Adrenal gland (tissue), 12 donors: ENCODE results near the gene DNAJC3. TPM values are rescaled to one million over a fixed set of nuclear protein-coding genes. Genes with fewer than 3 reads are reported as not detected.
A peak's percentile ranks its signal among the peaks of the same experiment; 100 is the strongest.

Source experiments
- DNase-seq, 7 donors: peaks; one replicate each; pipeline ENCODE4 v3.0.0-alpha.2; 2019 to 2020
- H3K27ac ChIP-seq, 5 donors: fragments of 200-600 bp; sonication (generic) in 4 of 5; 1 replicate in 3 of 5; 2 replicates in 2 of 5; pipeline versions ENCODE4 v1.5.1 to v1.8.0; 2016 to 2020; ENCODE audit warnings: mild to moderate bottlenecking in 1 of 5
- H3K27me3 ChIP-seq: fragments of 200-600 bp; 2 replicates; pipeline ENCODE4 v1.8.0; 2021
- H3K36me3 ChIP-seq, 2 donors: fragments of 200-600 bp; replicated peaks in 1 of 2; 1 replicate in 1 of 2; 2 replicates in 1 of 2; pipeline versions ENCODE4 v1.5.1 to v1.8.0; 2018 to 2022
- H3K4me1 ChIP-seq, 2 donors: fragments of 200-600 bp; replicated peaks in 1 of 2; 1 replicate in 1 of 2; 2 replicates in 1 of 2; pipeline versions ENCODE4 v1.5.1 to v1.8.0; 2018 to 2021
- H3K4me3 ChIP-seq, 4 donors: fragments of 200-600 bp; sonication (generic) in 3 of 4; one replicate each; pipeline ENCODE4 v1.5.1; 2016 to 2018
- H3K9me3 ChIP-seq, 3 donors: fragments of 200-600 bp; sonication (generic) in 1 of 3; replicated peaks in 1 of 3; 1 replicate in 2 of 3; 2 replicates in 1 of 3; pipeline versions ENCODE4 v1.5.1 to v1.8.0; 2016 to 2021
- POLR2A ChIP-seq, 2 donors: fragments of 450-650 bp; IDR thresholded peaks; one replicate each; pipeline ENCODE4 v1.6.1; 2017; ENCODE audit warnings: antibody characterized with exemption in 2 of 2, mild to moderate bottlenecking in 2 of 2, moderate library complexity in 1 of 2
- WGBS, 4 donors: extraction: QIAGEN DNeasy Blood & Tissue Kit in 2 of 4; methylation state at CpG; one replicate each; pipeline versions ENCODE4 v1.1.5 to v1.1.7; 2013 to 2017; 5-methylcytosine and 5-hydroxymethylcytosine counted together
- intact Hi-C, 2 donors: fragments of 100-400 bp; cut with DNase I; formaldehyde crosslinking; loops; one replicate each; pipeline versions ENCODE4 v1.14.1 to v1.15.0; 2022 to 2023
- polyA plus RNA-seq, 3 donors: library from polyadenylated mRNA; stranded (reverse); fragments of 200-250 nt in 2 of 3; fragments of 350-450 nt in 1 of 3; fragmentation: Illumina TruSeq in 1 of 3; extraction: RNeasy Lipid Tissue Mini Kit (QIAGEN cat#74804) in 1 of 3; gene quantifications; one replicate each; pipeline ENCODE4 v1.2.3, GENCODE V29; 2013 to 2014
- total RNA-seq, 9 donors: library from RNA; depleted of rRNA in 4 of 9; stranded (reverse); fragments of >200 nt in 4 of 9; fragments of 120-200 nt in 1 of 9; fragmentation: NEBNext Ultra II Directional in 1 of 9; extraction: Animal tissue kit (Norgen Biotek cat#: 25700) in 1 of 9; gene quantifications; one replicate each; pipeline versions ENCODE4 v1.1.0 to v1.2.4, GENCODE V29; 2013 to 2023
- TF ChIP-seq, protein P1 (sequence below), 6 experiments: fragments of 450-650 bp in 4 of 6; fragments of 200-600 bp in 2 of 6; sonication (generic) in 1 of 6; IDR thresholded peaks; 1 replicate in 5 of 6; 2 replicates in 1 of 6; pipeline versions ENCODE4 v1.5.1 to v1.8.0; 2016 to 2021; ENCODE audit warnings: antibody characterized with exemption in 6 of 6, mild to moderate bottlenecking in 2 of 6, moderate library complexity in 1 of 6
- donor health status: healthy with polysubstance abuse.
- donor health status: Bipolar disorder and iron deficiency.
- donor health status: DM: yes; HTN: yes; CAD: no.
- donor health status: DM: no; HTN: no; CAD: no.
- donor health status: DM: no; HTN: no; CAD: no.
- donor health status: DM: yes; HTN: yes; CAD: no.

The DNAJC3 gene
- total and polyA plus RNA-seq, 12 donors, result 8.7 to 99.0 (median 46.6) TPM

DNA sequence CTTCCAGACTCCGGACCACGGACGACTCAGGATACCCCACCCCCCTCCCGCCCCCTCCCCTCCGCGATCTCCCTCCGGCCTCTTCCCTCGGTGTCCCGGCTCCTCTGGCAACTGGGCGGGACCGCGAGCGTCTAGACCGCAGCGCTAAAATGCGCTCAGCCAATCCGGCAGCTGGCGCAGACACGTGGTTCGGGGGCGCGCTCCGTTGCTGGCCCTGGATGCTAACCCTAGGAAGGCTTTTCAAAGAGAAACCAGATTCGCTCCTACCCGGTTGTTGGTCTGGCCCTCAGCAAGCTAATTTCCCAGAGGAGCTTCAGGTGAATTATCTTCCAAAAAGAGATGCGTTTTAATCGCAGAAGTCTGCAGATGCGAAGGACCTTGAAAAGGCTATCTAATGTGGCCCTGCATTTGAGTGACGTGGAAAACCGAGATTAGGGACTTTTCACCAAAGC, 32.3 kb upstream of the DNAJC3 start, which contains the start of gene DZIP1:
DZIP1 (minus strand) TSS at position 106 of the 452 bp plus-strand sequence. CDS start 2,677 bp downstream, outside the sequence.
- TF ChIP-seq, protein P1, sequence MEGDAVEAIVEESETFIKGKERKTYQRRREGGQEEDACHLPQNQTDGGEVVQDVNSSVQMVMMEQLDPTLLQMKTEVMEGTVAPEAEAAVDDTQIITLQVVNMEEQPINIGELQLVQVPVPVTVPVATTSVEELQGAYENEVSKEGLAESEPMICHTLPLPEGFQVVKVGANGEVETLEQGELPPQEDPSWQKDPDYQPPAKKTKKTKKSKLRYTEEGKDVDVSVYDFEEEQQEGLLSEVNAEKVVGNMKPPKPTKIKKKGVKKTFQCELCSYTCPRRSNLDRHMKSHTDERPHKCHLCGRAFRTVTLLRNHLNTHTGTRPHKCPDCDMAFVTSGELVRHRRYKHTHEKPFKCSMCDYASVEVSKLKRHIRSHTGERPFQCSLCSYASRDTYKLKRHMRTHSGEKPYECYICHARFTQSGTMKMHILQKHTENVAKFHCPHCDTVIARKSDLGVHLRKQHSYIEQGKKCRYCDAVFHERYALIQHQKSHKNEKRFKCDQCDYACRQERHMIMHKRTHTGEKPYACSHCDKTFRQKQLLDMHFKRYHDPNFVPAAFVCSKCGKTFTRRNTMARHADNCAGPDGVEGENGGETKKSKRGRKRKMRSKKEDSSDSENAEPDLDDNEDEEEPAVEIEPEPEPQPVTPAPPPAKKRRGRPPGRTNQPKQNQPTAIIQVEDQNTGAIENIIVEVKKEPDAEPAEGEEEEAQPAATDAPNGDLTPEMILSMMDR (IDR thresholded peaks at IDR 0.05), result no peak
- TF ChIP-seq POLR2A (IDR thresholded peaks at IDR 0.05), result peak; percentile 17 to 64
- H3K27ac ChIP-seq, result peak within 1 kb of the TSS in 2 of 5 donors; percentile 63 to 75
- peak; percentile 66 to 90 (median 73) for DNase-seq
- WGBS, 4 donors, result 1 to 4% (median 2%) methylated on average over 7 to 30 of the region's 30 CpGs
- peaks cover 0 to 19% of the 10 kb centered on the region in 2 donors for H3K4me1 ChIP-seq
- H3K27me3 ChIP-seq, result no peaks in the 10 kb centered on the region
- intact Hi-C loops, result no loop called here
- H3K9me3 ChIP-seq, result no peaks in the 10 kb centered on the region
- H3K4me3 ChIP-seq, result peak within 1 kb of the TSS in 3 of 4 donors; percentile 20 to 56 (median 42)
- no peaks in the 10 kb centered on the region for H3K36me3 ChIP-seq

DNA sequence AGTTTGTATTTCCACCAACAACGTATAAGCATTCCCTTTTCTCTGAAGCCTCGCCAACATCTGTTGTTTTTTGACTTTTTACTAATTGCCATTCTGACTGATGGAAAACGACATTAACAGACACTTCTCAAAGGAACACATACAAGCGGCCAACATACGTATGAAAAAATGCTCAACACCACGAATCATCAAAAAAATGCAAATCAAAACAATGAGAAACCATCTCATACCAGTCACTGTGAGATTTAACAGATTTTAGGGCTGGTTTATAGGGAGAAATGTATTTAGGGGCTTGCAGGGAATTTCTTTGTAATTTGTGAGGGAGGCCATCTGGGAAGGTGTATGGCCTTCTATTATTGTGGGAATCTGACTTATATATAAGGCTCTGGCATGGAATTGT, 29.6 kb upstream of the DNAJC3 start:
- intact Hi-C loops, result no loop called here
- H3K4me1 ChIP-seq, result peaks cover 0 to 15% of the 10 kb centered on the region in 2 donors
- WGBS, 4 donors, result 75 to 82% (median 81%) methylated on average over 6 of the region's 6 CpGs
- H3K27ac ChIP-seq, result no peak overlapping the region
- no peaks in the 10 kb centered on the region for H3K36me3 ChIP-seq
- no peak for TF ChIP-seq POLR2A (IDR thresholded peaks at IDR 0.05)
- TF ChIP-seq, protein P1 (IDR thresholded peaks at IDR 0.05), result no peak
- DNase-seq, result no peak
- H3K27me3 ChIP-seq, result no peaks in the 10 kb centered on the region
- H3K9me3 ChIP-seq, result no peaks in the 10 kb centered on the region
- no peak overlapping the region for H3K4me3 ChIP-seq

DNA sequence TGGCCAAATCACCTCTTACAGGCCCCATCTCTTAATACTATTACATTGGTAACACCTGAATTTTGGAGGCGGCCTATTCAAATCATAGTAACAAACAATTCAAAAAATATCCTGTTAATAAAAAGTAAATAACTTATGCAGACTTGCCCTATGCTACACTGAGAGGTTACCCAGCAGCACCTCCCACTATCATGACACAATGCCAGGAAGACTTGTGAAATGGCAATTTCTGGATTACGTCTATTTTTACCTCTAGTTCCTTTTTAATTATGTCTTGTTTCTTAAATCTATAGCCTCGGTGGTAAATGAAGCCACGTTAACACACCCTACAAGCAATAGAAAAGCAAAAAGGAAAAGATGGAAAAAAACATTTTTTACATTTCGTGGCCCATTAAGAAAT, 26.2 kb upstream of the DNAJC3 start:
- TF ChIP-seq POLR2A (IDR thresholded peaks at IDR 0.05), result no peak
- TF ChIP-seq, protein P1 (IDR thresholded peaks at IDR 0.05), result no peak
- H3K27ac ChIP-seq, result no peak overlapping the region
- DNase-seq, result no peak
- no peaks in the 10 kb centered on the region for H3K27me3 ChIP-seq
- H3K4me1 ChIP-seq, result no peaks in the 10 kb centered on the region
- 72 to 73% (median 73%) methylated on average over 5 of the region's 5 CpGs for WGBS, 4 donors
- no peak overlapping the region for H3K4me3 ChIP-seq
- intact Hi-C loops, result no loop called here
- no peaks in the 10 kb centered on the region for H3K36me3 ChIP-seq
- no peaks in the 10 kb centered on the region for H3K9me3 ChIP-seq

DNA sequence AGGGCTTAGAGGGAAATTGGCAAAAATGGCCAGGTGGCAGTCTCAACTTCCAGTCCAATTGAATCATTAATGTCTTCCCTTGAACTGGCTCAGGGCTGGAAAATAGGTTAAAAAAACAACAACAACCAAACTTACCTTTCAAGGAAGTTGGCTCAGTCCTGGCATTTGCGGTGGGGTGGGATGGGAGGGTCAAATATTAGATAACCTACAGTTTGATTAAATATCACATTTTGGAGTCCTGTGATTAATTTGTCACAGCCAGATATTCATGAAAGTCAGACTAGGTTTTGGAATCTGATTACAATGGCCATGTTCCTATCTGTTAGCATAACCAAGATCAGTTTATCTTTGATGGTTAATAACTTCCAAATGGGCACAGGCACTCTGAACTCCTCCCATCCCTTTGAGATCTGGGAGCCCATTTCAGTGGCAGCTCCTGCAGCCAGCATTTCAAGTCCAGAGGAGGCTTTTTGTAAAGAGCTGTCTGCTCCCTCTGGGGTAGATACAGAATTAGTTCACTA, 24.6 kb upstream of the DNAJC3 start:
- Histone ChIP-seq H3K36me3 (no peaks in the 10 kb centered on the region), H3K9me3 (no peaks in the 10 kb centered on the region), H3K4me1 (no peaks in the 10 kb centered on the region), H3K27me3 (no peaks in the 10 kb centered on the region), H3K27ac (no peak overlapping the region), H3K4me3 (no peak overlapping the region)
- TF ChIP-seq POLR2A (IDR thresholded peaks at IDR 0.05), result no peak
- TF ChIP-seq, protein P1 (IDR thresholded peaks at IDR 0.05), result no peak
- intact Hi-C loops, result no loop called here
- 50 to 72% (median 69%) methylated on average over 1 of the region's 1 CpG for WGBS, 4 donors
- DNase-seq, result no peak
